HL-60 (cell line): Measurements from ENCODE around the gene SIPA1L3.

Experiments
- DNase-seq, 2 experiments: peaks; one replicate each; pipeline ENCODE4 v3.0.0-alpha.2; 2010 to 2020; ENCODE audit warnings: low read depth in 1 of 2, low spot score in 1 of 2
- H3K27ac ChIP-seq: fragments of 250-450 bp; sonication (Bioruptor Pico); replicated peaks from 2 replicates; pipeline ENCODE4 v1.5.1; 2020; ENCODE audit warnings: mild to moderate bottlenecking, moderate library complexity
- H3K27me3 ChIP-seq: fragments of 250-450 bp; sonication (Bioruptor Pico); 2 replicates; pipeline ENCODE4 v1.5.1; 2021; ENCODE audit warnings: mild to moderate bottlenecking, moderate library complexity; ENCODE audit not compliant: insufficient read depth, poor library complexity, severe bottlenecking
- H3K4me3 ChIP-seq: replicated peaks from 2 replicates; pipeline ENCODE4 v1.5.1; 2011; ENCODE audit warnings: mild to moderate bottlenecking, control low read depth, low read length; ENCODE audit not compliant: insufficient read depth
- GABPA ChIP-seq: IDR thresholded peaks from 2 replicates; pipeline ENCODE4 v1.6.1; 2012; ENCODE audit warnings: low read depth
- POLR2AphosphoS5 ChIP-seq: IDR thresholded peaks from 2 replicates; pipeline ENCODE4 v1.6.1; 2012; ENCODE audit warnings: low read depth
- SPI1 ChIP-seq: IDR thresholded peaks from 2 replicates; pipeline ENCODE4 v1.6.1; 2012; ENCODE audit warnings: low read depth, mild to moderate bottlenecking, borderline replicate concordance
- TF ChIP-seq, protein P1 (sequence below): IDR thresholded peaks from one replicate; pipeline ENCODE4 v1.5.1; 2011; ENCODE audit warnings: low read length, control low read depth, inconsistent platforms; ENCODE audit not compliant: insufficient read depth
- TF ChIP-seq, protein P2 (sequence below): IDR thresholded peaks from 2 replicates; pipeline ENCODE4 v1.6.1; 2012; ENCODE audit warnings: low read depth; ENCODE audit not compliant: insufficient replicate concordance

Gene SIPA1L3

DNA sequence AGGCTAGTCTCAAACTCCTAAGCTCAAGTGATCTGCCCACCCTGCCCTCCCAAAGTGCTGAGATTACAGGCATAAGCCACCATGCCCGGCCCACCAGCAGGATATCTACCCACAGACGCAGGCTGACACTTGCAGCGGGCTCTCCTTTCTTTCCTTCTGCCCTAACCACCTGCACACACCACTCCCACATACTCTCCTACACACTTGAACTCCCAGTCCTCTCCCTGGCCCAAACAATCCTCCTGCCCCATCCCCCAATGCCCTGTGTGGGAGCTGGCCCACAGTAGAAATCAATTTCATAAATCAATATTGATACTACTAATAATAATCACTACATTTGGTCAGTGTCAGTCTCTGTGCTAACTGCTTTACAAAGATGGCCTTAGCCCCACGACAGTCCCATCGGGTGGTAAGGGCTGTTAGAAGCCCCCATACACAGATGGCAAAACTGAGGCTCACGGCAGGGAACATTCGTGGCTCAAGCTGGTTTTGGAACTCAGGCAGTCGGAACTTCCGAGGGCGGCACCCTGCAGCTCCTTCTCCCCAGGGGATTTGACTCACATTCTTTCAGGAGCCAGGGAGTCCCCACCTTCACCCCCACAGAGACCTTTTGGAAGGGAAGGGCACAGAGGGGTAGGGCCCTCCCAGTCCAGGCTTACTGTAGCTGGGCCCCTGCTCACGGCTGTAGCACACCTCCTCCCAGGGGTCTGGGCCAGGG lies 320.4 kb downstream of the SIPA1L3 start:
- Histone ChIP-seq H3K27me3 (peaks cover 56% of the 10 kb centered on the region), H3K27ac (no peak overlapping the region), H3K4me3 (no peak overlapping the region)
- TF ChIP-seq, protein P1, sequence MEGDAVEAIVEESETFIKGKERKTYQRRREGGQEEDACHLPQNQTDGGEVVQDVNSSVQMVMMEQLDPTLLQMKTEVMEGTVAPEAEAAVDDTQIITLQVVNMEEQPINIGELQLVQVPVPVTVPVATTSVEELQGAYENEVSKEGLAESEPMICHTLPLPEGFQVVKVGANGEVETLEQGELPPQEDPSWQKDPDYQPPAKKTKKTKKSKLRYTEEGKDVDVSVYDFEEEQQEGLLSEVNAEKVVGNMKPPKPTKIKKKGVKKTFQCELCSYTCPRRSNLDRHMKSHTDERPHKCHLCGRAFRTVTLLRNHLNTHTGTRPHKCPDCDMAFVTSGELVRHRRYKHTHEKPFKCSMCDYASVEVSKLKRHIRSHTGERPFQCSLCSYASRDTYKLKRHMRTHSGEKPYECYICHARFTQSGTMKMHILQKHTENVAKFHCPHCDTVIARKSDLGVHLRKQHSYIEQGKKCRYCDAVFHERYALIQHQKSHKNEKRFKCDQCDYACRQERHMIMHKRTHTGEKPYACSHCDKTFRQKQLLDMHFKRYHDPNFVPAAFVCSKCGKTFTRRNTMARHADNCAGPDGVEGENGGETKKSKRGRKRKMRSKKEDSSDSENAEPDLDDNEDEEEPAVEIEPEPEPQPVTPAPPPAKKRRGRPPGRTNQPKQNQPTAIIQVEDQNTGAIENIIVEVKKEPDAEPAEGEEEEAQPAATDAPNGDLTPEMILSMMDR, result no peak
- no peak for TF ChIP-seq GABPA
- TF ChIP-seq, protein P2, sequence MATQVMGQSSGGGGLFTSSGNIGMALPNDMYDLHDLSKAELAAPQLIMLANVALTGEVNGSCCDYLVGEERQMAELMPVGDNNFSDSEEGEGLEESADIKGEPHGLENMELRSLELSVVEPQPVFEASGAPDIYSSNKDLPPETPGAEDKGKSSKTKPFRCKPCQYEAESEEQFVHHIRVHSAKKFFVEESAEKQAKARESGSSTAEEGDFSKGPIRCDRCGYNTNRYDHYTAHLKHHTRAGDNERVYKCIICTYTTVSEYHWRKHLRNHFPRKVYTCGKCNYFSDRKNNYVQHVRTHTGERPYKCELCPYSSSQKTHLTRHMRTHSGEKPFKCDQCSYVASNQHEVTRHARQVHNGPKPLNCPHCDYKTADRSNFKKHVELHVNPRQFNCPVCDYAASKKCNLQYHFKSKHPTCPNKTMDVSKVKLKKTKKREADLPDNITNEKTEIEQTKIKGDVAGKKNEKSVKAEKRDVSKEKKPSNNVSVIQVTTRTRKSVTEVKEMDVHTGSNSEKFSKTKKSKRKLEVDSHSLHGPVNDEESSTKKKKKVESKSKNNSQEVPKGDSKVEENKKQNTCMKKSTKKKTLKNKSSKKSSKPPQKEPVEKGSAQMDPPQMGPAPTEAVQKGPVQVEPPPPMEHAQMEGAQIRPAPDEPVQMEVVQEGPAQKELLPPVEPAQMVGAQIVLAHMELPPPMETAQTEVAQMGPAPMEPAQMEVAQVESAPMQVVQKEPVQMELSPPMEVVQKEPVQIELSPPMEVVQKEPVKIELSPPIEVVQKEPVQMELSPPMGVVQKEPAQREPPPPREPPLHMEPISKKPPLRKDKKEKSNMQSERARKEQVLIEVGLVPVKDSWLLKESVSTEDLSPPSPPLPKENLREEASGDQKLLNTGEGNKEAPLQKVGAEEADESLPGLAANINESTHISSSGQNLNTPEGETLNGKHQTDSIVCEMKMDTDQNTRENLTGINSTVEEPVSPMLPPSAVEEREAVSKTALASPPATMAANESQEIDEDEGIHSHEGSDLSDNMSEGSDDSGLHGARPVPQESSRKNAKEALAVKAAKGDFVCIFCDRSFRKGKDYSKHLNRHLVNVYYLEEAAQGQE, result no peak
- TF ChIP-seq POLR2AphosphoS5, result no peak
- TF ChIP-seq SPI1, result no peak
- no peak for DNase-seq

DNA sequence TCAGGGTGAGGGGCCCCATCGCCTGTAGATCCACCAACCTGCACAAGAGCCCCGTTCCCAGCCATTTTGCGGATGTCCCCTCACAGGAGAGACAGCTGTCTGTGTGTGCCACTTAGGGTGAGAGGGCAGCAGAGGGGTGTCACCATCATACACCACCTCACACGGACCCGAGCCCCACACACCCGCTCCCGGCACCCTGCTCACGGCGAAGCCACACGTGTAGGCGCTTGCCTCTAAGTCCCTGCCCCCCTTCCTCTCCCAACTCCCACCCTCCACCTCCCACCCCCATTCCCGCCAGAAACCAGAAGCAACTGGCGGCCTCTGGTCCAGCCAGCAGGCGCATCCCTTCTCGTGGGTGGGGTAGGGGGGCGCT lies 321.0 kb downstream of the SIPA1L3 start:
- no peak overlapping the region for H3K27ac ChIP-seq

DNA sequence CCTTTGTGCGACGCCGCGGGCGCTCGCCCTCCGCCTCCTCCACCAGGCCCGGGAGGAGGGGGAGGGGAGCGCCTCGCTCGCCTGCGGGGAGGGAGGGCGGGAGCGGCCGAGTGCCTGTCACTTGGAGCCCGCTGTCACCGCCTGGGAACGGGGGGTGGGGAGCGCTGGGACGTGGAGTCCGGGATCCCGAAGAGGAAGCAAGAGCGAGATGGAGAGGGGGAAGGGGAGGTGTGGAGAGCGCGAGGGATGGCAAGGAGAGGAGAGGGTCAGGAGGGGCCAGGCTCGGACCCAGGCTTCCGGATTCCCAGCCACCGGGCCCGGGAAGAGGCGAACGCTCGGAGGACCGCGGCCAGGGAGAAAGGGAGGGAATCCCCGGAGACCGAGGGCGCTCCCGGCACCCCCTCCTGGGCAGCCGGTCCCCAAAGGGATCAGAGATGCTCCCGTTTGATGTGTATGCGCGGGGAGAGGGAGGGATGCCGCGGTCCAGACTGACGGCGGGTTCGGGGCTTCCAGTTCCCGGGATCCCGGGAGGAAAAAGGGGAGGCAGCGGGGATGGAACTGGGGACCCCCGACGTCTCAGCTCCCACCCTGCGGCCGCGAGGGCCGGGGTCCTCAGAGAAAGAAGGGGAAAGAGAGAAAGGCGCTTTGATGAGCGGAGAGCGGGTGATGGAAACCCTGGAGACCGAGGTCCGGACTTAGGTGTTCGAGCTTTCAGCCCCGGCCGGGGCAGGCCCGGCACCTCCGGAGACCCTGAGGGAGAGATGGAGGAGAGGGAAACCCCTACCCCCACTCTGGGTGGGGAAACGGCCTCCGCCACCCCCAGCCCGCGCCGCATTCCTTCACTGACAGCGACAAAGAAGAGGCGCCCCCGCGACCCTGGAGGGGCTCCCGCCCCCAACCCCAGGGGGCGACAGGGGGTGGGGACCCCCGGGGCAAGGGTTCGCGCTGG lies 321.8 kb downstream of the SIPA1L3 start:
- Histone ChIP-seq H3K4me3 (no peak overlapping the region), H3K27ac (no peak overlapping the region), H3K27me3 (peaks cover 43% of the 10 kb centered on the region)
- DNase-seq, result no peak
- TF ChIP-seq, protein P2, result no peak
- TF ChIP-seq, protein P1, result no peak
- TF ChIP-seq GABPA (no peak), SPI1 (no peak), POLR2AphosphoS5 (no peak)

More for the DNA sequence above, 321.0 kb downstream of the SIPA1L3 start:
- H3K27me3 ChIP-seq, result peaks cover 50% of the 10 kb centered on the region
- TF ChIP-seq, protein P2, result no peak
- TF ChIP-seq SPI1, result no peak
- TF ChIP-seq, protein P1, result no peak
- no peak for TF ChIP-seq POLR2AphosphoS5
- no peak for TF ChIP-seq GABPA
- no peak overlapping the region for H3K4me3 ChIP-seq
- DNase-seq, result no peak
